MCF 10A (cell line): Measurements from ENCODE around the gene RNF144B. TPM values are rescaled to one million over a fixed set of nuclear protein-coding genes. Genes with fewer than 3 reads are reported as not detected.

Source experiments
- BruUV-seq: library from RNA; stranded (reverse); fragments of 400-500 nt; replicated peaks from 2 replicates; lab custom pipeline; 2021; lab: Mats Ljungman, UMichigan
- CTCF ChIA-PET: fragments of 300-600 bp; sonication (Branson Sonifier 250); formaldehyde crosslinking; extraction: SDS; loops from one replicate; lab custom pipeline; 2021; ENCODE audit warnings: antibody characterized with exemption, inconsistent platforms; lab: Yijun Ruan, JAX
- POLR2A ChIA-PET: fragments of 300-600, 350-650 bp; sonication (Branson Sonifier 250); formaldehyde crosslinking; extraction: SDS; loops from one replicate; lab custom pipeline; 2020; ENCODE audit warnings: antibody characterized with exemption, inconsistent platforms; lab: Yijun Ruan, JAX
- DNase-seq: peaks from one replicate; pipeline ENCODE4 v3.0.0-alpha.2; 2018; ENCODE audit not compliant: unreplicated experiment
- H3K27ac Mint-ChIP-seq: one replicate; pipeline ENCODE4 v1.8.0; 2022; ENCODE audit warnings: mild to moderate bottlenecking, low read depth, mixed read lengths; ENCODE audit not compliant: unreplicated experiment
- H3K27me3 Mint-ChIP-seq: one replicate; pipeline ENCODE4 v1.8.0; 2022; ENCODE audit warnings: mixed read lengths; ENCODE audit not compliant: insufficient read depth, unreplicated experiment
- H3K36me3 Mint-ChIP-seq: one replicate; pipeline ENCODE4 v1.8.0; 2022; ENCODE audit warnings: mild to moderate bottlenecking, moderate library complexity, mixed read lengths; ENCODE audit not compliant: insufficient read depth, unreplicated experiment
- H3K4me1 Mint-ChIP-seq: one replicate; pipeline ENCODE4 v1.8.0; 2022; ENCODE audit warnings: mixed read lengths; ENCODE audit not compliant: insufficient read depth, unreplicated experiment
- H3K4me3 Mint-ChIP-seq: one replicate; pipeline ENCODE4 v1.8.0; 2022; ENCODE audit warnings: mild to moderate bottlenecking, moderate library complexity, mixed read lengths; ENCODE audit not compliant: unreplicated experiment
- H3K9me3 Mint-ChIP-seq: one replicate; pipeline ENCODE4 v1.8.0; 2022; ENCODE audit warnings: mixed read lengths; ENCODE audit not compliant: unreplicated experiment
- CTCF ChIP-seq: fragments of 200-600 bp; IDR thresholded peaks from one replicate; pipeline ENCODE4 v1.8.0; 2022; ENCODE audit warnings: antibody characterized with exemption, mild to moderate bottlenecking; ENCODE audit not compliant: unreplicated experiment
- intact Hi-C: fragments of 100-400 bp; cut with micrococcal nuclease; formaldehyde crosslinking; loops from 2 replicates; pipeline ENCODE4 v1.14.1; 2022
- total RNA-seq: library from RNA; stranded (reverse); gene quantifications from 2 replicates; pipeline ENCODE4 v1.2.3, GENCODE V29; 2022

RNF144B gene
- total RNA-seq, 1 experiment from 2014 or later = 57.9 TPM

GRCh38 chr6:18506382-18507017, 119.3 kb downstream of the RNF144B start:
- Mint-ChIP-seq H3K27me3 (no peaks in the 10 kb centered on the region), H3K36me3 (no peaks in the 10 kb centered on the region), H3K9me3 (no peaks in the 10 kb centered on the region), H3K27ac (no peak overlapping the region), H3K4me3 (no peak overlapping the region), H3K4me1 (peaks cover 13% of the 10 kb centered on the region)
- POLR2A ChIA-PET = interaction anchor here (0.5 to 2.5 kb wide), 6 partner anchors 19 to 1746 kb away, joined by 3 to 11 read pairs (median 4); partner anchors contain the start of genes DEK and RNF144B
- intact Hi-C loops = loop anchor here (10.0 kb wide), 2 partner anchors 692 to 922 kb away; no protein-coding TSS in a partner anchor
- DNase-seq = no peak
- CTCF ChIA-PET = interaction anchor here (0.9 to 9.5 kb wide), 4 partner anchors 9 to 194 kb away, joined by 3 to 270 read pairs (median 4); no protein-coding TSS in a partner anchor
- TF ChIP-seq CTCF = no peak
- no TSS peak for BruUV-seq

- intact Hi-C loops = loop anchor here (10.0 kb wide), 2 partner anchors 692 to 922 kb away; no protein-coding TSS in a partner anchor
- ChIA-PET POLR2A (interaction anchor here (0.5 to 2.5 kb wide), 6 partner anchors 19 to 1746 kb away, joined by 3 to 11 read pairs (median 4); partner anchors contain the start of genes DEK and RNF144B), CTCF (interaction anchor here (0.6 to 9.5 kb wide), 5 partner anchors 10 to 279 kb away, joined by 3 to 270 read pairs (median 3); no protein-coding TSS in a partner anchor)
- H3K4me1 Mint-ChIP-seq = peaks cover 8% of the 10 kb centered on the region
- no peaks in the 10 kb centered on the region for H3K36me3 Mint-ChIP-seq
- H3K4me3 Mint-ChIP-seq = no peak overlapping the region
- DNase-seq = no peak
- H3K27ac Mint-ChIP-seq = no peak overlapping the region
- TF ChIP-seq CTCF = no peak
- no peaks in the 10 kb centered on the region for H3K27me3 Mint-ChIP-seq
- H3K9me3 Mint-ChIP-seq = no peaks in the 10 kb centered on the region
- BruUV-seq = no TSS peak
Observed at GRCh38 chr6:18507018-18507415, 119.9 kb downstream of the RNF144B start.

- peaks cover 8% of the 10 kb centered on the region for H3K4me1 Mint-ChIP-seq
- no peaks in the 10 kb centered on the region for H3K27me3 Mint-ChIP-seq
- no peak overlapping the region for H3K27ac Mint-ChIP-seq
- POLR2A ChIA-PET = interaction anchor here (0.7 kb wide), 2 partner anchors 34 to 1553 kb away, joined by 3 read pairs; no protein-coding TSS in a partner anchor
- intact Hi-C loops = loop anchor here (10.0 kb wide), 2 partner anchors 693 to 923 kb away; no protein-coding TSS in a partner anchor
- no peak for TF ChIP-seq CTCF
- no peak overlapping the region for H3K4me3 Mint-ChIP-seq
- no peaks in the 10 kb centered on the region for H3K9me3 Mint-ChIP-seq
- no TSS peak for BruUV-seq
- DNase-seq = no peak
- H3K36me3 Mint-ChIP-seq = no peaks in the 10 kb centered on the region
- CTCF ChIA-PET = interaction anchor here (0.6 to 9.5 kb wide), 6 partner anchors 9 to 279 kb away, joined by 3 to 270 read pairs (median 3); no protein-coding TSS in a partner anchor
Observed at GRCh38 chr6:18507561-18507960, 120.4 kb downstream of the RNF144B start.
